NT2/D1 (cell line): ENCODE data around the gene USP46.

Experiments used
- SUZ12 ChIP-seq: IDR thresholded peaks from 2 replicates; pipeline ENCODE4 v1.6.1; 2011; ENCODE audit not compliant: insufficient read length, insufficient read depth; ENCODE audit errors: extremely low read depth
- YY1 ChIP-seq: IDR thresholded peaks from 2 replicates; pipeline ENCODE4 v1.6.1; 2011; ENCODE audit not compliant: insufficient read length, insufficient read depth
- ZNF274 ChIP-seq: IDR thresholded peaks from 2 replicates; pipeline ENCODE4 v1.6.1; 2011; ENCODE audit warnings: mild to moderate bottlenecking, low read depth, low read length

DNA sequence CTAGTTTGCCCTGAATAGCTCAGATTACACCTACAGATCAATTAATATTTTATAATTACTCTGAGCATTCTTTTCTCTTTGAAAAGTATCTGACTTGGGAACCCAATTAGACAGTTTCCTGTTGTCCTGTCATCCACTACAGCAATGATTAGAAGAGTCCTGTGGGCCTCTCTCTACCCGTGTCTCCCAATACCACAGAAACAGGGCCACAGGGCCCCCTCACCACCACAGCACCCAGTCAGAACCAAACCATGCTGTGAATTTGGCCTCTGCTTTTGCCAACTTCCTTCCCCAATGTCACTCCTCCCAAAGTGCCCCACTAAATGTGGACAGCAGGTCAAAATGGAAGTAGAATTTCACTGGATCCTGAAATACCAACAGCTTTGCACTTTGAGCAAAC lies 10.3 kb downstream of the USP46 start:
- TF ChIP-seq YY1, result no peak
- no peak for TF ChIP-seq ZNF274
- TF ChIP-seq SUZ12, result no peak
